Measurements from ENCODE around the gene TRA2A.
"Not testable (repeated sequence)": the region's sequence is repeated elsewhere in the genome, so short reads cannot be mapped to it uniquely, and the experiment has no call there.

Gene TRA2A

DNA sequence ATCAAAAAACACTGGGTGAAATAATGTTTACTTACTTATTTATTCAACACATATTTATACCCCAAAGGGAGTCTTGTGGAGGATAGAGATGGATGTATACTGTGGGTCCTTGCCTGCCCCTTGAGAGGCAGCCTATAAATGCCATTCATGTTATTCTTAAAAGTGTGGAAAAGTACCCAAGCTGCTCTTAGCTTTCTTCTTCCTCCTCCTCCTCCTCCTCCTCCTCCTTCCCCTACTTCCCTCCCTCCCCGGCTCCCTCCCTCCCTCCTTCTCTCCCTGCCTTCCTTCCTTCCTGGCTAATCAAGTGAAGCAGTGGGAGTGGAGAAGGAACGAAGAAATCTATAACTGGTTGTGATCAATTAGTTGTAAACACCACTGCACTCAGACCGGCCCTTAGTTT is 40.3 kb downstream of the TRA2A start:
- DNase-seq: no peak

DNA sequence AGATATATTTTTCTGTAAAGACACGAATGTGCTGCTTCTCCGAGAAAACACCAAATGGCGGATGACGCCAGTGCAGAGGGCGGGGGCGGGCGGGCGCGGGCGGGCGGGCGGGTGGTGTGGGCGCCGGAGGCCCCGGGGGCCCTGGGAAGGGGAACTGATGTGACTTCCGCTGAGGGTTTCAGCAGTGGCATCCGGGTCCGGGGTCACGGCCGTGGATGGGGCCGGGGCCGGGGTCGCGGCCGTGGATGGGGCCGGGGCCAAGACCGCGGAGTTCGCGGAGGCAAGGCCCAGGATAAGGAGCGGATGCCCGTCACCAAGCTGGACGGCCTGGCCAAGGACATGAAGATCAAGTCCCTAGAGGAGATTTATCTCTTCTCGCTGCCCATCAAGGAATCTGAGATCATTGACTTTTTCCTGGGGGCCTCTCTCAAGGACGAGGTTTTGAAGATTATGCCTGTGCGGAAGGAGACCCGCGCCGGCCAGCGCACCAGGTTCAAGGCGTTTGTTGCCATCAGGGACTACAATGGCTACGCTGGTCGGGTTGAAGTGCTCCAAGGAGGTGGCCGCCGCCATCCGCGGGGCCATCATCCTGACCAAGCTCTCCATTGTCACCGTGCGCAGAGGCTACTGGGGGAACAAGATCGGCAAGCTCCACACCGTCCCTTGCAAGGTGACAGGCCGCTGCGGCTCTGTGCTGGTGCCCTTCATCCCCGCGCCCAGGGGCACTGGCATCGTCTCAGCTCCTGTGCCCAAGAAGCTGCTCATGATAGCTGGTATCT is 41.2 kb downstream of the TRA2A start:
- DNase-seq: peak; percentile 66

DNA sequence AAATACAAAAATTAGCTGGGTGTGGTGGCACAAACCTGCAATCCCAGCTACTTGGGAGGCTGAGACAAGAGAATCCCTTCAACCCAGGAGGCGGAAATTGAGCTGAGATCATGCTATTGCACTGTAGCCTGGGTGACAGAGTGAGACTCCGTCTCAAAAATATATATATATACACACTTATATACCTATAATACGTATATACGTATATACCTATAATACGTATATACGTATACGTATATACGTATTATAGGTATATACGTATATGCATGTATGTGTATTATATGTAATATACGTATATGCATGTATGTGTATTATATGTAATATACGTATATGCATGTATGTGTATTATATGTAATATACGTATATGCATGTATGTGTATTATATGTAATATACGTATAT is 43.1 kb downstream of the TRA2A start:
- not testable (repeated sequence) for DNase-seq

DNA sequence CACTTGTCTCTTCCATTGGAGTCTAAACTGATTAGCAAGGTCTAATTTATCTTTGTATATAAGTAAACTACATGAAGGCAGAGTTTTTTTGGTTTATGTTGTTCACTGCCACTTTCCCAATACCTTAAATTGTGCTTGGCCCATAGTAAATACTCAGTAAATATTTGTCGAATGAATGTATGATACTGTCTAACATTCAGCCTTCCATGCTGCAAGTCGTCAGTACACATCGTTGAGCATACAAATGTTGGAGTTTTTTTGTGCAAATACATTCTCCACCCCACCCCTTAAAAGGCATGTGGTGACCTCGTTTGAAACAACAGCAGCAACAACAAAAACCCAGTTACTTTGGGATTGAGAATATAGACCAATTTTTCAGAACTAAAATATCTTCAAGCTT is 44.1 kb downstream of the TRA2A start:
- DNase-seq: no peak

DNA sequence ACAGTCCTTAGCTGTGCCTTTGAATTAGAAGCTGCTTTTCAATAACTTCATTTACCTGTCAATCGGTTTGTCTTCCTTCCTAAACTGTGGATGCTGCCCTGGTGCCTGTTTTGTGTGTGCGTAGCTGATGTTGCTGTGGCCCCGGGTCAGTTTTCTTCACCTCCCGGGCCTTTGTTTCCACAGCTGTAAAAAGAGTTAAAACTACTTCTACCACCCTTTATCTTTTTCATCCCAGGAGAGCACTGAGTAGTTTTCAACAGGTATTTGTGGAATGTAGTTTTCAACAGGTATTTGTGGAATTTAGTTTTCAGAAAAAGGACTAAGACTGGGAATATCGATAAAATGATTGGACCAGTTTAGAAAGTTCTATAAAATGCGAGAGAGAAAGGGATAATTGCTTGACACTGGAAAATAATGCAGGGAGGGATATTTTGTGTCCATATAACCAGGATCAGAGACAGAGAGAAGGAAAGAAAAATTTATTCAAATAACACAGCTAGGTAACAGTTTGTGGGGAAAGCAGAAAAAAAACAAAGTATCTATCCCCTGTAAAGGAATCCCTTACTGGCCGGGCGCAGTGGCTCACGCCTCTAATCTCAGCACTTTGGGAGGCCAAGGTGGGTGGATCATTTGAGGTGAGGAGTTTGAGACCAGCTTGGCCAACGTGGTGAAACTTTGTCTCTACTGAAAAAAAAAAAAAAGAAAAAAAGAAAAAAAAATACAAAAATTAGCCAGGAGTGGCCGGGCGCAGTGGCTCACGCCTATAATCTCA is 45.6 kb downstream of the TRA2A start:
- no peak for DNase-seq

DNA sequence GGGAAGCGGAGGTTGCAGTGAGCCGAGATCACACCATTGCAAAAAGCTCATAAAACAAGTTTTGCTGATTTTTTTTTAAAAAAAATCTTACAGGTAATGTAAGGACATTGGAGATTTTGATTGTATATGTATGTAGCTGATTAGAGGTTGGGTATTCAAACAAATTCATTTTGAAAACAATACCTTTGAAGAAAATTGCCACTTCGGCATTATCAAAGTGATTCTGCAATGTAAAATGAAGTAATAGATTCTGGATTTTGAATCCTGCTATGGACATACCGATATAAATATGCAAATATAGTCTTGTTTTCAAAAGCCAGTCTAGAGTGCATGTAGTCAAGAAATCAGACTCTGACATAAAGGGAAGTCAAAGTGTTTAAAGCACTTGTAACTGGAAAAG is 49.1 kb downstream of the TRA2A start:
- DNase-seq: no peak

DNA sequence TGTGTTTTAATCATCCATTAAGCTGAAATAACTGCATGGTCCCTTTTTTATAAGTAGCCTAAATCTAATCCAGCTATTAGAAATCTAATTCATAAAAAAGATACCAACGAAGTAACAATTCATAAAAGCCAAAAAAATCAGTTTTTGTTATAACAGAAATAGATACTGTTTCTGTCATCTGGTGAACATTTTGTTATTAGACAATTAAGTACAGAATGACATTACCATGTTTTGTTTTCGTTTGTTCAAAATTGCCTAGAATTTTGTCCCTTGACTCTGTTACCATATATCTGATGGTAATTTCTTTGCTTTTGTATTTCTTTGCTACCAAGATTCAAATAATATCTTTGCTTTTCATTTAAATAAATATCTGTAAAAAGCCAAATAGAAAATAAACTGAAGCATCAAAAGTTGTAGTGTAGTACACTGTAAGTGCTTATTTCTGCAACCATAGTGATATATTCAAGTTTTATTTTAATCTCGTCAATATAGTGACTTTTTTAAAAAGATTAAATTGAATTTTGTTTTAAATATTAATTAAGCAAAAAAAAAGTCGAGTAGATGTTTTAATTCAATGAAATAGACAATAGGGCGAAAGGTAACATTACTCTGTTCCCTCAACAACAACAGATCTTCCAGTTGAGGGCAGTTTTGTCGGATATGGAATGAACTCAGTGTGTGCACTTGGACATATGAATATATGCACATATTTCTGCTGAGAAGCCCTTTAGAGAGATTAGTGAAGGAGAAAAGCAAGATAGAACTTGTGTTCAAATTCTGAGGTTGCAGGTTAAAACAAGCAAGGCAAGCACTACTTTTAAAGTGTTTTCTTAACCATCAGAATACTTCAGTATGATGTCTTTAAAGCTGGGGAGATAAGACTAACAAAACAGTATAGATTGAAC is 53.6 kb downstream of the TRA2A start:
- no peak for DNase-seq

DNA sequence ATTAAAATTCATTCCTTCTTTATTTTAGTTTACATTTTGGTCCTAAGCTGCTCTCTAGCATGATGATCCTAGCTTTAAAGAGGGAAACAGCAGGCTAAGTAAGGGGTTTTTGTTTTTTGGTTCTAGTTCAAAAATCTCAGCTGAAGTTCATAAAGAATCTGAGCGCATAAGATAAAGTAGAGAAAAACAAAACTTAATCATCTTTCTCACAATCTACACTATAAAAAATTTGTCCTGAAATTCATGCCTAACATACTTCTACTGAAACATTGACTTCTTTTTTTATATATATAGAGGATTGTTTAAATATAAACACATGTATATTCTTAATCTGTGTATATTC is 54.7 kb downstream of the TRA2A start:
- DNase-seq: no peak

DNA sequence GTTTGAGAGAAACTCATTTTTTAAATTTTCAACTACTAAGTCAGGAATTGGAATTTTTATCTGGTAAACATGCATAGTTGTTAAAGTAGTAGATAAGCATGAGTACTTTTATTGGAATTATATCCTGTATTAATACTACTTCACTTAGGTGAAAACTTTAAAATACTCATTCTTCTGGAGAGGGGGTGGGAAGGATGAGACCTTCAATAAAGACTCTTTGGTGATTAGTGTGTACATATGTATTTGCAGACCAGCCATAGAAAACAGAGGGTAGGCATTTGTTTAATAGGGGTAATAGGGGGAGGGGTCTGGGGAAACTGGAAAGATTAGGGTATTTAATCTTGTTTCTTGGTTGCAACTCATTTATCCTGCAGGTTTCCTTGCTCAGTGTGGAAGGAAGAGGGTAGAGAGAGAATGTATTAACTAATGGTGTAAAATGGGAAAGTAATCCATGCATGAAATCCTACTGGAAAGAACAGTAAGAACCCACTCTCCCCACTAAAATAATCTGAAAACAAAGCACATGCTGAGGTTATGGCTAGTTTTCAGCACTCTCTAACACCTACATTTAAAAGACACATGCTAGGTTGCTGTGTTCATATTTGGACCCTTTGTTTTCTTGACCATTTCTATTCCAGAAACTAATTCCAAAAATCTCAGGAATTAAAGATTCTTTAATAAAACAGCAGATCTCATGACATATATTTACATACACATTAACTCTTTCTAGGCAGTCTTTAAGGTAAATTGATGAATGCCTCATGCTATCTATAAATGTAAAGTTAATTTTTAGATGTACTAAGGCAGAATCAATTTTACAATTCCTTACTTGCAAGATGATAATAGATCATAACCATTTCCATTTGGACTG is 55.3 kb downstream of the TRA2A start:
- no peak for DNase-seq

DNA sequence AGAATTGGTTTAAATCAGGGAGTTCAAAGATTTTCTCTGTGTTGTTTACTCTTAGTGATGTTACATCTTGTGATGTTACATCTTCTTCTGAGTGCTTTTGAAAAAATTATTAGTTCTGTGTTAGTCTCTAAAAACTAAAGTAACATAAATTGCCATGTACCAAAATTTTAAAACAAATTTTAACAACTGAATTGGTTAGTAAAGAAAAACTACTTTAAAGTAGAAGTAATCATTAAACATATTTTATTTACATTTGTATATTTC is 56.3 kb downstream of the TRA2A start:
- DNase-seq: no peak

DNA sequence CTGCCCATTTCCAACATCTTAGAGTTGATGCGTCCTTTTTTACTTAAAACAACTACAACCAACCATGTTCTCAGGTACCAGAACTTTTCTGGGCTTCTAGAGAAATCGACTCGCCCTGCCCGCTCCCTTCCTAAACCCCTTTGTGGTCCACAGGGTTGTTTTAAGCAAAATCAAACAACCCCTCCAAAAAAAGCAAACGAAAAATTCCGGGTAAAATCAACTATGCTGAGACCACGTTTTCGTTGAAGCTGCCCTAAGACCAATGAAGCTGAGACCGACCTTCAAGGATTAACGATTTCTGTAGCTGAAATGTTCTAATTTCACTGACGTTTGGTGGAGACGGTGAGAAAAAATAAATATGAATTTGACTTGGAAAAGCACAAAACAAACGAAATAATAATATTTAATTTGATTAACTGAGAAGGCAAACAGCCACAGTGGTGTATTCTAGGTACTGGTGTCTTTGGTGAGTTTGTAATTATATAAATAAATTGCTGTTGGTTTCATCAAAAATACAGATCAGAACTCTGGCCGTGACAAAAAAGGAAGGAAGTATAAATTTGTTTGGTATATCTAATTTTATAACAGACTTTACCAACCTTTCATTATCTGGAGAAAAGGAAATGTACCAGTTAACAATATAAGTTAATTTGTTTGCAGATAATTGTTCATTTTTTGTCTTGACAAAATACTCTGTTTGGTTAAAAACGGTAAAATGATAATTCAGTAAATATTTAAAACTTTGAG is 56.8 kb downstream of the TRA2A start:
- DNase-seq: no peak

DNA sequence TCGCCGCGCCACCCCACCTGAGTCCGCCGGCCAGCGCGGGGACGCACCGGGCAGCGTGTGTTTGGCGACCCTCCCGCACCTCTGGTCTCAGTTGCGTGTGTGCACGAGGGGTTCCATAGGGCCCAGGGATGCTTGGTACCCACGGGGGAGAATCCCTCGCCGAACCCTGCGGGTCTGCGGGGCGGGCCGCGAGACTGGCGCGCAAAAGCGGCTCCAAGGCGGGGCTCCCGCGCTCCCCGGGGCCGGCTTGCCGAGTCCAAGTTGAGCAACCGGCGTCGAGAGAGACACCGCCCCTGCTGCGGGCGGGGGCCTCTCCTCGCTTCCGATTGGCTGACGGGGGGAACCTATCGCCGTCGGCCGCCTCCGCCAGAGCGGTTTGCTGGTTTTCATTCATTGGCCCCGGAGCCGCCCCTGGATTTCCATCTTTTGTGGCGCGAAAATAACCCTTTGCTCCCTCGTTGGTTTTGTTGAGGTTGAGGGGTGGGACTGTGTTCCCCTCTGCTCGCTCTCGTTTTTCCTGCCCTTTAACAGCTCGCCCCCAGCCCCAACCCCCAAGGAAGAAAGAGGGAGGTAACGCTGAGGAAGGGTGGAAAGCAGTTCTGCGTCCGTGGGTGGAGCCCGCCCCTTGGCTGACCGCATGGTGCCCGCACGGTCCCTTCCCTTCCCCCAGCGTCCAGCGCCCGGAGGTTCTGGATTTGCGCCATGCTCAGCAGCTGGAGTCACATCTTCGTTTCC is 57.5 kb downstream of the TRA2A start:
- peak; percentile 91 for DNase-seq

DNA sequence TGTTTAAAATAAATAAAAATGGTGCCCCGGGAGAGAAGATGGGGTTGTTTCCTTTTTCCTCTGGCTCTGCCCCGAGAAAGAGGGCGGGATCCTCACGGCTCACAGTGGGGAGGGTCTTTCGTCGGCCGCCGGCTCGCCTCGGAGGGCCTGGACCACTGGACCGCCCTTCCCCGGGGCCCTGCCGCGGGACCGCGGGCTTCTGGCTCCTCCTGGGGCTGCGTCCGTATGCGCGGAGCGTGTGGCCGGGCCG is 58.0 kb downstream of the TRA2A start:
- DNase-seq: no peak

DNA sequence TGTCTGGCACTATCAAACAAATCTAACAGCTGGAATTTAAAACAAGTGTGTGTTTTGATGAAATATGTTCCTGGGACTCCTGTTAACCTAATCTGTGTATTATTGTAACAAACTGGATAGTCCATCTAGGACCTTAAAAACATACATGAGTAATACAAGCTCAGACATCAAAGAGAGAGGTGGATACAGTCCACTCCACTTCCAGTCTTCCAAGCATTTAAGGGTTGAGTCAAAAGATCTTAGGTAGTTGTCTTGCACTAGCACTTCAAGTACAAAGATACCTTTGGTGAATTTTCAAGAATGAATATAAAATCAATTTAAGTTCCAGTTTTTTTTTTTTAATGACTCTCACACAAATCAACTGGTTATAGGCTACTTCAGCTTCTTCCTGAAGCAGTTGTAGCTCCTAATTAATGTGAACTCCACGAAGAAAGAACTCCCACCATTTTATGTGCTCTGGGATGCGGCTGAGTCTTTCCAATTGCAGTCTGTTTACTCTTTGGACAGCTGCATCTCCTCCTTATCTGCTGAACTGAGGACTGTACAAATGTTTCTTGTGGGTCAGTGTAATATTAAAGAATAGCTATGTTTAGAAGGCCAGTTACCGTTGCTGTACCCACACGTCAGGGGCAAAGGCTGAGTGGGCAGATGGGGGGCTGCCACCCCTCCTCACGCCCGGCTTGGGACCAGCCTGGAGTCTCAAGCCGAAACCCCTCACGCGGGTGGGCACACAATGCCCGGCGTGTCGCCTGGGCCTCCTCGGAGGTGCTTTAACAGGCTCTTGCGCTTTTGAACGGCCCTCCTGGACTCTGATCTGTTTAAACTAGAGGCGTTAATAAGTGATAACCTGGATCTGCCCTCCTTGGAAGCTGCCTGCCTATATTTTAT is 58.6 kb downstream of the TRA2A start:
- no peak for DNase-seq

DNA sequence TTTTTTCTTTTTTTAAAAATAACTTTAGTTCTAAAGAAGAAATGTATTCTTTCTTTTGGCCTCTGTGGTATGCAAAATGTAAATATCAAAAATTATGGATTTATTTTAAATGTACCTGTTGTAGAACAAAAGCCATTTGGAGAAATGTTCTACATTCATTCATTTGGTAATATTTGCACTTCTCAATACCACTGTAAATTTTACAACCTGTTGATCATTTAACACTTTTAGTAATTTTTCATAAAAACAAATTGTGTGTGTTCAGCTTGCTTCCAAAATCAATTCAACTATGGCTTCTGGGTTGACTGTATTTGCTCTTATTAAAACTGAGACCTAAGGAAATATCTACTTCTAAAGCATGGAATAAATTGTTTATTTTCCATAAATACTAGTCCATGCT is 59.2 kb downstream of the TRA2A start:
- DNase-seq: no peak

DNA sequence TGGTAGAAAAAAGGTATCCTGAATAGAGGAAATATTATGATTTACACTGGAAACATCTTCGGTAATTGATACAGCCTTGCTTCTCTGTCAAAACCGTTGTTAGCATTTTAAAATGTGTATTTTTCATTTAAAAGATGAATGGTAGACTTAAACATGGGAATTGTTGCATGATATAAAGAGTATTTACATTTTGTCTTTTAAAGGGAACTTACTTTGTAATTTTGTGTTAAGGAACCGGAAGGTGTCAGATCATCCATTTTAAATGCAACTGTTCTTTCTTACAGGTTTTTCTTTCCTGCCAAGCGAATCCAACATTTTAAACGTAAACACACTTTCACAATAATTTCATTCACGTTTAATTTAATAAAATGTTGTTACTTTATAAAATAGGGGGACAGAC is 59.7 kb downstream of the TRA2A start:
- no peak for DNase-seq

DNA sequence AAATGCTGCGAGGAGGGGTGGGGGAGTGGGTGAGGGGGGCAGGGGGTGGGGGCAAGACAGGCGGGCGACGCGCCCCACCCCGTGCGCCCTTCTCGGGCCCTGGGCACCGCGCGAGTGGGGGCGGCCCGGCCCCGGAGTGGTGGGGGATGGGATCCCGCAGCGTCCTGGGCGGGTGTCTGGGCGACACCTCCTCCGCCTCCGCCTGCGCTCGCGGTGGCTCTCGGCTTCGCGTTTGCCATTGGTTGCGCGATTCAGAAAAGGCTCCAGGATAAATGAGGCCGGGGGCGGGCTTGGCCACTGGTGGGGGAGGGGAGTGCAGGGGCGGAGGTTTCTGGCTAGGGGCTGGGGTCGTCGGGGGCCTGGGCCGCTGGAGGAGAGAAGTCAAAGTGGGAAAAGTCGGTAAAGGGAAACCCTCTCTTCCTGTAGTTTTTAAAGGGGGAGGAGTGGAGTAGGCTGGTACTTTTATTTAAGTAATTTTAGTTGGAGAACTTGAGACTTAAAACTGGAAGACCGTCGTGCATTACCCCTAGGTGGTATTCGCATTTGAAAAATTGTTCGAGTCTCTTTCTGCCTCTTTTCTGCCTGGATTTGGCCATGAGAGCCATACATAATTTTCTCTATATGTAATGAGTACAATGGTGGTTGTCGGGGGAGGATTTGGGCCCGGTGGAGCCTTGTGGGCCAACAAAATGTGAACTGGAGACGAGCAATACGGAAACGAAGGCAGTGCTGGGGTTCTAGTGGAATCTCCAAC is 60.5 kb downstream of the TRA2A start:
- peak; percentile 61 for DNase-seq

DNA sequence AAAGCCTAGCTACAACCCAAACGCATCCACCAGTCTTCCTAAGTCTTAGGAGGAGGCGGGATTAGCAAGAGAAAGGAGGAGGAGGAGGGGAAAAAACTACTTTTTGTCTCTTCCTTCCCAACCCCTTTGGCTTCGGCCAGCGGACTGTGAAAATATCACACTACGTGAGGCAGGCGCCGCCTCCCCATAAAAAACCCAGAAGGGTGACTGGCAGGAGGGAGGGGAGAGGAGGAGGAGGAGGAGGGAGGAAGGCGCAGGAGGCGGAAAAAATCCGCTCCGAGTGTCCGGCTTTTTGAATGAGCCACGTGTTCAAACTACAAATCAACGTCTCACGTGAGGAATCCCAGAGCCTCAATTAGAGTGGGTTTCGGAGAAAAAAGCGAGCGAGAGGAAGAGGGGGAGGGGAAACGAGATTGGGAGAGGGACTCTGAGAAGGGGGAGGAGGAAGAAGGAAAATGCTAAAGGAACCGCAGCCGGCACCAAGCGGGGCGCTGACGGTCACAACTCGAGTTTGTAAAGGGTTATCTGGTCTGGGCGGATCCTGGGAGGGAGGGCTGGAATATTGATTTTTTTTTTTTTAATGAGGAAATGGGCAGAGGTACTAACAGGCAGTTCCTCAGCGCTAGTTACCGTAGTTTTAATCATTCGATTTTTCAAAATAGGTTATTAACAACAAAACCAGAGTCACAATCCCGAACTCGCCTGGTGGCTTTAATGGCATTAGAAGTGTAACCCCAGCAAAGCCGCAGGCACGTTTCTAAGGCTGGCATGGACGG is 61.3 kb downstream of the TRA2A start, which contains the start of gene IGF2BP3:
Gene IGF2BP3 (minus strand): TSS at position 162 of the 776 bp plus-strand sequence. CDS start 381 bp downstream, outside the sequence.
- peak; percentile 73 for DNase-seq

DNA sequence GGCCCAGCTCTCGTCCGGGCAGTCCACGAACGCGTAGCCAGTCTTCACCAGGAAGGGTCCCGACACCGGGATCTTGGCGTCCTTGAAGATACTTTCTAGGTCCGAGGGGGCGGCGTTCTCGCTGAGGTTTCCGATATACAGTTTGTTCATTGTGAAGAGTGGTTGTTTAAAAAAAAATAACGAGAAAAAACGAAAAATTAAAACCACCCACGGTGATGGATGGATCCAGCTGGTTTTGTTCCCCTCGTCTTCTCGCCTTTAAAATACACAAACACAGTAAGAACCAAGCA is 61.9 kb downstream of the TRA2A start:
- DNase-seq: peak; percentile 59

All from activated CD8-positive, alpha-beta memory T cell treated with anti-CD3 and anti-CD28 coated beads, Interleukin-2, amount 50 U/mL, for 48 hours (primary cell).